ENCODE measurements around the gene MRPL12. TPM values are rescaled to one million over a fixed set of nuclear protein-coding genes. Genes with fewer than 3 reads are reported as not detected.

The MRPL12 gene
- total RNA-seq, 1 donor from 2014 or later, result 13.2 TPM

- Histone ChIP-seq H3K4me2 (no peak overlapping the region), H3K79me2 (ENCODE audit: low read depth) (no peaks in the 10 kb centered on the region), H3K27me3 (peaks cover 7% of the 10 kb centered on the region), H3K9ac (no peak overlapping the region), H3K36me3 (no peaks in the 10 kb centered on the region), H3K4me1 (peaks cover 8% of the 10 kb centered on the region), H3K9me3 (ENCODE audit: low read depth) (no peaks in the 10 kb centered on the region), H3K27ac (no peak overlapping the region), H4K20me1 (ENCODE audit: low read depth) (no peaks in the 10 kb centered on the region), H2AFZ (replicated peaks) (no peak overlapping the region), H3K4me3 (no peak overlapping the region), H3F3A (ENCODE audit: low read depth) (peaks cover 14% of the 10 kb centered on the region)
- Mint-ChIP-seq H3K4me3 (no peak overlapping the region), H3K27me3 (ENCODE audit: insufficient read depth, low read depth) (peaks cover 7% of the 10 kb centered on the region), H3K27ac (no peak overlapping the region), H3K36me3 (no peaks in the 10 kb centered on the region), H3K9me3 (no peaks in the 10 kb centered on the region), H3K4me1 (peaks cover 21% of the 10 kb centered on the region)
- TF ChIP-seq EZH2 (IDR thresholded peaks at IDR 0.05) (no peak), CTCF (IDR thresholded peaks at IDR 0.05) (peak; percentile 81)
- peak; percentile 85 for DNase-seq (ENCODE audit: low spot score)
Observed at GRCh38 chr17:81733507-81734404, 30.6 kb downstream of the MRPL12 start.

DNA sequence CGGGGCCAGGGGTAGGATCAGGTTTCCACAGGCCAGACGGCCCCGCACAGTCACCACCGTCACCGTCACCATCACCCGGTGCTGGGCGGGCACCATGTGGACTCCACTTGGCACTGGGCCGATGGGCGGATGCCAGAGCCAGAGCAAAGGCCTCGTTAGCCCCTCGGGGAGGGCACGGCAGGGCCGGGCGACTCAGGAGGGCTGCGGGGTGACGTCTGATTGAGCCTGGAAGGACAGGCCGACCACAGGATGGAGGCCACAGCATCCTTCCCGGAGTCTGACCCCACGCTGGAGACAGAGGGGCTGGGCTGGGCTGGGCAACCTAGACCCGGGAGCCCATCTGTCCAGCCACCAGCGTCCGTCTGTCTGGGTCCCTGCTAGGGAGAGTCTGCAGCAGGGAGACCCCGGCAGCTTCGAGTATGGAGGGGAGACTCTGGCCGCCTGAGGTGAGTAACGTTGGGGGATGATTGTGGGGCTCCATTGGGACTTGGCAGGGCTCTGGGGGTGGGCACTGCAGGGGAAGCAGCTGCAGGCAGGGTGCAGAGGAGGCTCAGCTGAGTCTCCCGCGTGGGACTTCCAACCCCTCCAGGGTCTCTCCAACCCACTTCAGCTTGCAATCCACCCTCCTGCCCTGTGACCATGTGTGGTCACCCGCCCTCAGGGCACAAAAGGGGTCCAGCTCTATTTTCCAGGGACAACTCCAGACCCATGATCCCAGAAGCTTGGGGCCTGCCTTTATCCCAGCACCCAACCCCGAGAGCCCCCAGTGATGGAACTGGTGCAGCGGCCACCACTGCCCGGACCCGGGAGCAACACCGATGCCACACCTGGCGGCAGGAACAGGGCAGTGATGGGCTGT, 31.5 kb downstream of the MRPL12 start:
- H3F3A ChIP-seq (ENCODE audit: low read depth), result peaks cover 14% of the 10 kb centered on the region
- Mint-ChIP-seq H3K27me3 (ENCODE audit: insufficient read depth, low read depth) (peaks cover 8% of the 10 kb centered on the region), H3K4me3 (no peak overlapping the region), H3K4me1 (peaks cover 21% of the 10 kb centered on the region), H3K27ac (no peak overlapping the region), H3K9me3 (no peaks in the 10 kb centered on the region), H3K36me3 (no peaks in the 10 kb centered on the region)
- H3K9ac ChIP-seq, result no peak overlapping the region
- TF ChIP-seq EZH2phosphoT487 (IDR thresholded peaks at IDR 0.05), result no peak
- no peak for TF ChIP-seq EZH2 (IDR thresholded peaks at IDR 0.05)
- TF ChIP-seq CTCF (IDR thresholded peaks at IDR 0.05), result no peak
- no peaks in the 10 kb centered on the region for H3K9me3 ChIP-seq (ENCODE audit: low read depth)
- H2AFZ ChIP-seq (replicated peaks), result no peak overlapping the region
- H3K79me2 ChIP-seq (ENCODE audit: low read depth), result no peaks in the 10 kb centered on the region
- H3K4me3 ChIP-seq, result no peak overlapping the region
- no peak for DNase-seq (ENCODE audit: low spot score)
- no peak overlapping the region for H3K27ac ChIP-seq
- peaks cover 7% of the 10 kb centered on the region for H3K27me3 ChIP-seq
- H3K36me3 ChIP-seq, result no peaks in the 10 kb centered on the region
- H3K4me1 ChIP-seq, result peaks cover 8% of the 10 kb centered on the region
- H4K20me1 ChIP-seq (ENCODE audit: low read depth), result no peaks in the 10 kb centered on the region
- no peak overlapping the region for H3K4me2 ChIP-seq

DNA sequence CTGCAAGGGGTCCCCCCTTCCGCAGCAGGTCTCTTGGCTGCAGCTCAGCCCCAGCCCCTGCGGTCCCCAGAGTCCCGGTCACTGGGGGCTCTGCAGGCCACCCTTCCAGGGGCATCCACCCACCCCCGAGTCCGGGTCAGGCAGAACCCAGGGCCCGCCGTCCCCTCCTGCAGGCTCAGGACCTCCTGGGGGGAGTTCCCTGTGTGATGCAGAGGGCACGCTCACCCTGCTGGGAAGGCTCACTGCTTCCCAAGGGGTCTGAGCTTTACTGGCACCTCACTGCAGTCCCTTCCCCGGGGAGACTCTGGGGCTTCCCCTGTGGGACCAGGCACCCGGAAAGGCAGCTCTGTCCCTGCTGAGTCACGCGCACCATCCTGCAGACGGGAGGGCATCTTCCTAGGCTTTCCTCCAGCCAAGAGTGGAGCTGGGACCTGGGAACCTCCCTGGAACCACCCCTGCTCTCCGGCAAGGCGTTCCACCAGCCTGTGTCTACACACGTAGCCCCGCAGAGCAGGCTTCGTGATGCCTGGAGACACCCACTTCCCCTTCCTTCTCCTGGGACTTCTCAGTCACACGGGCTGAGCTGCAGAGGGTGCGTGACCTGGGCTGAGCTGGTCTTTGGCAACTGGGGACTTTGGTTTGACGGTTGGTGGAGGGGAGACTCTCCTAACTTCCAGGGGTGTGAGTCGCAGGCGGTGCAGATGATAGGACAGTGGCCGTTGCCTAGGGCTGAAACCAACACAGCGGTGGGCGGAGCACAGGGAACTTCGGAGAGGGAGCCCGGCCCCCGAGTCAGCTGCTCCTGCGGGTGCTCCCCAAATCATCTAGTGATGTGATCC, 32.3 kb downstream of the MRPL12 start:
- Histone ChIP-seq H3K4me1 (peaks cover 8% of the 10 kb centered on the region), H3K27me3 (peaks cover 7% of the 10 kb centered on the region), H4K20me1 (ENCODE audit: low read depth) (no peaks in the 10 kb centered on the region), H3K4me2 (no peak overlapping the region), H3K27ac (no peak overlapping the region), H3K36me3 (no peaks in the 10 kb centered on the region), H2AFZ (replicated peaks) (peak overlapping the region; percentile 55), H3K4me3 (no peak overlapping the region), H3K9ac (no peak overlapping the region), H3F3A (ENCODE audit: low read depth) (peaks cover 14% of the 10 kb centered on the region), H3K9me3 (ENCODE audit: low read depth) (no peaks in the 10 kb centered on the region), H3K79me2 (ENCODE audit: low read depth) (no peaks in the 10 kb centered on the region)
- Mint-ChIP-seq H3K4me1 (peaks cover 18% of the 10 kb centered on the region), H3K4me3 (no peak overlapping the region), H3K27ac (peak overlapping the region; percentile 31), H3K36me3 (no peaks in the 10 kb centered on the region), H3K27me3 (ENCODE audit: insufficient read depth, low read depth) (peaks cover 10% of the 10 kb centered on the region), H3K9me3 (no peaks in the 10 kb centered on the region)
- no peak for DNase-seq (ENCODE audit: low spot score)
- TF ChIP-seq EZH2phosphoT487 (IDR thresholded peaks at IDR 0.05), result no peak
- TF ChIP-seq CTCF (IDR thresholded peaks at IDR 0.05), result no peak
- TF ChIP-seq EZH2 (IDR thresholded peaks at IDR 0.05), result no peak

Data from neural progenitor cell (in vitro differentiated cells).